Measurements from ENCODE around the gene ZNF862.

- TF ChIP-seq EP300 (IDR thresholded peaks at IDR 0.05): no peak
- no peak for TF ChIP-seq CTCF (IDR thresholded peaks at IDR 0.05)
- TF ChIP-seq POLR2A (IDR thresholded peaks at IDR 0.05): no peak
Measured at GRCh38 chr7:149816267-149816751, 21.9 kb upstream of the ZNF862 start.
